ENCODE measurements around the gene STXBP3.
A peak's percentile ranks its signal among the peaks of the same experiment; 100 is the strongest.

The STXBP3 gene

GRCh38 chr1:108823632-108824031 lies 77.2 kb downstream of the STXBP3 start:
- TF ChIP-seq CTCF (conservative IDR thresholded peaks at IDR 0.05; ENCODE audit: control insufficient read depth, insufficient read depth, low read depth, low read length) = no peak
- no peak for DNase-seq (ENCODE audit: low read depth)
- no peak overlapping the region for H3K4me3 ChIP-seq (ENCODE audit: control insufficient read depth, low read depth, low read length)

- no peak for TF ChIP-seq CTCF (conservative IDR thresholded peaks at IDR 0.05; ENCODE audit: control insufficient read depth, insufficient read depth, low read depth, low read length)
- no peak for DNase-seq (ENCODE audit: low read depth)
Measured at GRCh38 chr1:108824051-108824450, 77.6 kb downstream of the STXBP3 start.

DNA sequence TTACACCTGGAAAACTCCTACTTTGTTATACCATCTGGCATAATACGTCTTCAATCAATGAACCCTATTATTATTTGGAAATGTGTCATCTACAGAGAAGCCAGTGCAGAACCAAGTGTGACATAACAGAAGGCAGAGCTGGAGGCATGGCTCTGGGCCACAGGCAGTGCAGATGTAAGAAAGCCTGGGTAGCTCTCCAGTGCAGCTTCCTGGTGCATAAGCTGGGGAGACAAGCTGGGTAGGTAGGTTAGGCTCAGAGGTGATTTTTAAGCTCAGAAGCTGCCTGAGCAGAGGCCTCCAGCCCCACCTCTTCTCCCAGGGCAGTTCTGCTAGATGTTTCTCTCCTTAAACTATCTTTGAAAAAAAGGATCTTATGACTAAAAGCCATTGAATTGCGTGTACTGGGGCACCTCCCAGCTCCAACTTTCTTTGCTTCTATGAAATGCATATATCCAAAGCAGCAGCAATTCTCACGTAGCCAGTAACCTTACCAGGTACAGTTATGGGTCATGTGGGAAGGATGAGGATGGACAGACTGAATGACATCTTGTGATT lies 79.7 kb downstream of the STXBP3 start:
- no peak overlapping the region for H3K4me3 ChIP-seq (ENCODE audit: control insufficient read depth, low read depth, low read length)
- no peak for TF ChIP-seq CTCF (conservative IDR thresholded peaks at IDR 0.05; ENCODE audit: control insufficient read depth, insufficient read depth, low read depth, low read length)
- no peak for DNase-seq (ENCODE audit: low read depth)

More at GRCh38 chr1:108824051-108824450, 77.6 kb downstream of the STXBP3 start:
- no peak overlapping the region for H3K4me3 ChIP-seq (ENCODE audit: control insufficient read depth, low read depth, low read length)

GRCh38 chr1:108828074-108828961 lies 81.8 kb downstream of the STXBP3 start:
- DNase-seq (ENCODE audit: low read depth) = peak; percentile 98
- H3K4me3 ChIP-seq (ENCODE audit: control insufficient read depth, low read depth, low read length) = peak overlapping the region; percentile 9
- TF ChIP-seq CTCF (conservative IDR thresholded peaks at IDR 0.05; ENCODE audit: control insufficient read depth, insufficient read depth, low read depth, low read length) = peak; percentile 77

- no peak overlapping the region for H3K4me3 ChIP-seq (ENCODE audit: control insufficient read depth, low read depth, low read length)
- DNase-seq (ENCODE audit: low read depth) = peak; percentile 89
- no peak for TF ChIP-seq CTCF (conservative IDR thresholded peaks at IDR 0.05; ENCODE audit: control insufficient read depth, insufficient read depth, low read depth, low read length)
Measured at GRCh38 chr1:108829498-108829916, 83.0 kb downstream of the STXBP3 start.

GRCh38 chr1:108830119-108831008 lies 83.9 kb downstream of the STXBP3 start:
- peak overlapping the region; percentile 35 for H3K4me3 ChIP-seq (ENCODE audit: control insufficient read depth, low read depth, low read length)
- TF ChIP-seq CTCF (conservative IDR thresholded peaks at IDR 0.05; ENCODE audit: control insufficient read depth, insufficient read depth, low read depth, low read length) = no peak
- DNase-seq (ENCODE audit: low read depth) = peak; percentile 99
